HG03159 (cell line): ENCODE measurements around the gene TPM4.
A peak's percentile ranks its signal among the peaks of the same experiment; 100 is the strongest.
"Not testable (repeated sequence)": the region's sequence is repeated elsewhere in the genome, so short reads cannot be mapped to it uniquely, and the experiment has no call there.

Source experiments
- ATAC-seq: cut with Tn5 transposase; IDR thresholded peaks from one replicate; pipeline ENCODE4 v1.9.1; 2021; ENCODE audit warnings: mild to moderate bottlenecking, moderate library complexity; ENCODE audit not compliant: unreplicated experiment

The TPM4 gene

GRCh38 chr19:16095071-16095571 lies 18.8 kb downstream of the TPM4 start:
- no peak for ATAC-seq

GRCh38 chr19:16096280-16096855 lies 20.1 kb downstream of the TPM4 start:
- no peak for ATAC-seq

- ATAC-seq = no peak
Measured at GRCh38 chr19:16098416-16098768, 22.1 kb downstream of the TPM4 start.

GRCh38 chr19:16098821-16099220 lies 22.5 kb downstream of the TPM4 start:
- ATAC-seq = no peak

- ATAC-seq = not testable (repeated sequence)
Measured at GRCh38 chr19:16099314-16099965, 23.1 kb downstream of the TPM4 start.

- no peak for ATAC-seq
Measured at GRCh38 chr19:16100524-16100923, 24.2 kb downstream of the TPM4 start.

- no peak for ATAC-seq
Measured at GRCh38 chr19:16104722-16105121, 28.4 kb downstream of the TPM4 start.

GRCh38 chr19:16106121-16106520 lies 29.8 kb downstream of the TPM4 start:
- ATAC-seq = no peak

GRCh38 chr19:16111160-16111908 lies 35.0 kb downstream of the TPM4 start, which contains the start of gene RAB8A:
Gene RAB8A, plus strand, starts transcription at chr19:16111889. Its CDS starts 13 bp downstream, at chr19:16111902.
- ATAC-seq = peak; percentile 88

- no peak for ATAC-seq
Measured at GRCh38 chr19:16111909-16112752, 35.8 kb downstream of the TPM4 start.

GRCh38 chr19:16112778-16113177 lies 36.5 kb downstream of the TPM4 start:
- no peak for ATAC-seq

GRCh38 chr19:16113727-16114126 lies 37.4 kb downstream of the TPM4 start:
- no peak for ATAC-seq

- ATAC-seq = no peak
Measured at GRCh38 chr19:16115301-16116039, 39.2 kb downstream of the TPM4 start.

GRCh38 chr19:16116067-16116466 lies 39.8 kb downstream of the TPM4 start:
- ATAC-seq = no peak

- no peak for ATAC-seq
Measured at GRCh38 chr19:16117594-16118033, 41.3 kb downstream of the TPM4 start.

- ATAC-seq = peak; percentile 71
Measured at GRCh38 chr19:16118489-16119033, 42.3 kb downstream of the TPM4 start.

- ATAC-seq = peak; percentile 38
Measured at GRCh38 chr19:16119075-16119857, 43.0 kb downstream of the TPM4 start.

- no peak for ATAC-seq
Measured at GRCh38 chr19:16121141-16121540, 44.8 kb downstream of the TPM4 start.

- no peak for ATAC-seq
Measured at GRCh38 chr19:16121967-16122366, 45.7 kb downstream of the TPM4 start.
